Erythroblast (primary cell): ENCODE data around the gene FGG.

Experiments
- GATA1 ChIP-seq: IDR thresholded peaks from 2 replicates; pipeline ENCODE4 v1.6.1; 2011; ENCODE audit warnings: low read depth, mild to moderate bottlenecking, control low read depth, low read length, moderate library complexity
- POLR2A ChIP-seq: IDR thresholded peaks from 2 replicates; pipeline ENCODE4 v1.6.1; 2011; ENCODE audit warnings: mild to moderate bottlenecking, low read length

DNA sequence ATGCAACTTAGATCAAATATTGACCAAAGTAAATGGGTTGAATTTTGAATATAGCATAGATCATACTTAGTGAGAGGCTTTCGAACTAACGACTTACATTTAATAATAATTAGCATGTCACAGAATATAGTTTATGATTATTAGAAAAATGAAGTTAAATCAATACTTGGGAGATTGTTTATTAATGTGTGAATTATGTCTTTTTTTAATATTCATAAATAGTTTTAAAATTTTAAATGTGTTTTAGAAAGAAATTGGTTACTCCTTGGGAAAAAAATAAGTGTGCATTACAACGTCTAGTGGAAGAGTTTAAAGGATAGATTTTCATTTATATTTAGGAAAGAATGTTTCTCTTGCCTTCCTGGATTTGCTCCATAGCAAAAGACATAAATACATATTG lies 29.2 kb downstream of the FGG start:
- TF ChIP-seq POLR2A (no peak), GATA1 (no peak)
